IMR-90 (cell line): ENCODE results near the gene STX7. TPM values are rescaled to one million over a fixed set of nuclear protein-coding genes. Genes with fewer than 3 reads are reported as not detected.

Source experiments
- ATAC-seq: fragments of 200-7000 bp; cut with Tn5 transposase; 2 replicates; pipeline ENCODE4 v1.9.1; 2020; ENCODE audit warnings: low read depth, mild to moderate bottlenecking, moderate library complexity
- BruUV-seq: library from RNA; stranded (reverse); fragments of 400-500 nt; replicated peaks from 2 replicates; lab custom pipeline; 2021; lab: Mats Ljungman, UMichigan
- CTCF ChIA-PET: fragments of 300-600 bp; formaldehyde crosslinking; extraction: SDS; loops from one replicate; lab custom pipeline; 2021; ENCODE audit warnings: antibody characterized with exemption; lab: Yijun Ruan, JAX
- POLR2A ChIA-PET: fragments of 300-600 bp; sonication (Branson Sonifier 250); formaldehyde crosslinking; loops from one replicate; lab custom pipeline; 2022; ENCODE audit warnings: antibody characterized with exemption; ENCODE audit not compliant: unreplicated experiment; lab: Charles Lee
- DNase-seq: peaks from one replicate; pipeline ENCODE4 v3.0.0; 2013
- H2AFZ ChIP-seq: replicated peaks from 2 replicates; pipeline ENCODE3; 2013; ENCODE audit warnings: low read length, mild to moderate bottlenecking; ENCODE audit not compliant: poor library complexity
- H2AK5ac ChIP-seq: 2 replicates; pipeline ENCODE4 v1.6.1; 2013; ENCODE audit warnings: low read depth, low read length, inconsistent platforms
- H2AK9ac ChIP-seq: replicated peaks from 2 replicates; pipeline ENCODE3; 2013; ENCODE audit warnings: mild to moderate bottlenecking, low read depth, low read length, moderate library complexity; ENCODE audit not compliant: poor library complexity
- H2BK120ac ChIP-seq: 2 replicates; pipeline ENCODE4 v1.6.1; 2013; ENCODE audit warnings: low read depth, low read length, inconsistent platforms
- H2BK15ac ChIP-seq: 3 replicates; pipeline ENCODE4 v1.6.1; 2013; ENCODE audit warnings: low read depth, low read length, inconsistent platforms
- H2BK20ac ChIP-seq: 2 replicates; pipeline ENCODE4 v1.6.1; 2013; ENCODE audit warnings: low read depth, mild to moderate bottlenecking, inconsistent platforms, low read length, moderate library complexity
- H2BK5ac ChIP-seq: 2 replicates; pipeline ENCODE4 v1.6.1; 2013; ENCODE audit warnings: mild to moderate bottlenecking, low read depth, low read length, inconsistent platforms; ENCODE audit not compliant: poor library complexity, severe bottlenecking
- H3K14ac ChIP-seq: replicated peaks from 2 replicates; pipeline ENCODE4 v1.6.1; 2013; ENCODE audit warnings: low read depth, low read length, inconsistent platforms
- H3K18ac ChIP-seq: 2 replicates; pipeline ENCODE4 v1.6.1; 2013; ENCODE audit warnings: low read depth, low read length, control low read depth
- H3K23ac ChIP-seq: 2 replicates; pipeline ENCODE4 v1.6.1; 2013; ENCODE audit warnings: low read depth, low read length, inconsistent platforms
- H3K27ac ChIP-seq: 2 replicates; pipeline ENCODE4 v1.5.1; 2013; ENCODE audit warnings: mild to moderate bottlenecking, control low read depth, low read length; ENCODE audit not compliant: insufficient read depth
- H3K27me3 ChIP-seq: 2 replicates; pipeline ENCODE4 v1.6.1; 2013; ENCODE audit warnings: low read length; ENCODE audit not compliant: control insufficient read depth, insufficient read depth
- H3K36me3 ChIP-seq: 2 replicates; pipeline ENCODE4 v1.6.1; 2013; ENCODE audit warnings: low read length, mixed read lengths; ENCODE audit not compliant: control insufficient read depth, insufficient read depth
- H3K4ac ChIP-seq: 2 replicates; pipeline ENCODE4 v1.6.1; 2013; ENCODE audit warnings: low read depth, low read length, inconsistent platforms
- H3K4me1 ChIP-seq: 2 replicates; pipeline ENCODE4 v1.6.1; 2013; ENCODE audit warnings: low read length, mixed read lengths; ENCODE audit not compliant: control insufficient read depth, insufficient read depth
- H3K4me2 ChIP-seq: 2 replicates; pipeline ENCODE4 v1.6.1; 2013; ENCODE audit warnings: low read depth, mild to moderate bottlenecking, control low read depth, low read length, moderate library complexity
- H3K4me3 ChIP-seq: 2 replicates; pipeline ENCODE4 v1.5.1; 2013; ENCODE audit warnings: low read depth, mild to moderate bottlenecking, control low read depth, low read length, moderate library complexity; ENCODE audit not compliant: insufficient read depth
- H3K56ac ChIP-seq: 2 replicates; pipeline ENCODE4 v1.6.1; 2013; ENCODE audit warnings: low read length, inconsistent platforms; ENCODE audit not compliant: insufficient read depth; ENCODE audit errors: extremely low read depth
- H3K79me1 ChIP-seq, 2 experiments: 2 replicates each; pipeline ENCODE4 v1.6.1; 2013; ENCODE audit warnings: low read length in 2 of 2, inconsistent platforms in 1 of 2, low read depth in 1 of 2
- H3K9ac ChIP-seq: 2 replicates; pipeline ENCODE4 v1.6.1; 2013; ENCODE audit warnings: low read depth, low read length, control low read depth
- H3K9me1 ChIP-seq: 2 replicates; pipeline ENCODE4 v1.6.1; 2013; ENCODE audit warnings: low read length, inconsistent platforms; ENCODE audit not compliant: insufficient read depth
- H3K9me3 ChIP-seq: 2 replicates; pipeline ENCODE4 v1.6.1; 2013; ENCODE audit warnings: low read length; ENCODE audit not compliant: control insufficient read depth, insufficient read depth
- H4K20me1 ChIP-seq: 2 replicates; pipeline ENCODE4 v1.6.1; 2013; ENCODE audit warnings: low read length, inconsistent platforms; ENCODE audit not compliant: insufficient read depth
- H4K5ac ChIP-seq: 2 replicates; pipeline ENCODE4 v1.6.1; 2013; ENCODE audit warnings: mild to moderate bottlenecking, low read depth, low read length, control low read depth
- H4K8ac ChIP-seq, 2 experiments: 2 replicates each; pipeline ENCODE4 v1.6.1; 2013; ENCODE audit warnings: low read depth in 2 of 2, low read length in 2 of 2, control low read depth in 1 of 2, inconsistent platforms in 1 of 2
- H4K91ac ChIP-seq: 2 replicates; pipeline ENCODE4 v1.6.1; 2013; ENCODE audit warnings: low read depth, low read length, inconsistent platforms; ENCODE audit not compliant: insufficient read depth
- BHLHE40 ChIP-seq: fragments of 150-350 bp; IDR thresholded peaks from 2 replicates; pipeline ENCODE4 v1.6.1; 2016; ENCODE audit warnings: mild to moderate bottlenecking, low read depth, low read length
- CEBPB ChIP-seq: IDR thresholded peaks from 2 replicates; pipeline ENCODE4 v1.6.1; 2012; ENCODE audit warnings: low read depth, low read length, improper control_type of control experiment
- MAZ ChIP-seq: IDR thresholded peaks from 2 replicates; pipeline ENCODE4 v1.6.1; 2012; ENCODE audit warnings: low read depth, mild to moderate bottlenecking, low read length, improper control_type of control experiment, moderate library complexity, borderline replicate concordance
- POLR2A ChIP-seq: IDR thresholded peaks from 2 replicates; pipeline ENCODE4 v1.6.1; 2012; ENCODE audit warnings: mild to moderate bottlenecking, low read depth, low read length
- RAD21 ChIP-seq: IDR thresholded peaks from 2 replicates; pipeline ENCODE4 v1.6.1; 2012; ENCODE audit warnings: low read length, improper control_type of control experiment
- RFX5 ChIP-seq: IDR thresholded peaks from 2 replicates; pipeline ENCODE4 v1.8.0; 2012; ENCODE audit warnings: low read depth, mild to moderate bottlenecking, low read length, moderate library complexity
- SMC3 ChIP-seq: fragments of 150-350 bp; IDR thresholded peaks from 2 replicates; pipeline ENCODE4 v1.6.1; 2016; ENCODE audit warnings: low read depth, mild to moderate bottlenecking, antibody characterized with exemption, low read length, moderate library complexity
- WGBS, 2 experiments: methylation state at CpG; one replicate each; pipeline versions ENCODE4 v1.1.5 to v1.1.7; 2013; ENCODE audit warnings: missing lambda C conversion rate in 2 of 2; ENCODE audit not compliant: insufficient read length in 1 of 2; ENCODE audit errors: extremely low coverage in 2 of 2; 5-methylcytosine and 5-hydroxymethylcytosine counted together
- dilution Hi-C: fragments of 300-500 bp; cut with HindIII; formaldehyde crosslinking; loops from one replicate; pipeline ENCODE4 v1.14.3; 2018; ENCODE audit warnings: low sequenced_read_pairs; ENCODE audit not compliant: unreplicated experiment
- in situ Hi-C: fragments of 300-500 bp; cut with MboI; formaldehyde crosslinking; loops from 3 replicates; pipeline ENCODE4 v1.14.3; 2019; ENCODE audit warnings: low sequenced_read_pairs, inconsistent platforms, mixed read lengths
- intact Hi-C: fragments of 100-400 bp; cut with micrococcal nuclease; formaldehyde crosslinking; loops from 2 replicates; pipeline ENCODE4 v1.10.0; 2022
- polyA plus RNA-seq, 3 experiments: library from polyadenylated mRNA; depleted of rRNA; stranded (reverse); fragments of >200 nt; gene quantifications; 2 replicates each; pipeline ENCODE4 v1.2.3, GENCODE V29; 2012; ENCODE audit warnings: low replicate concordance in 1 of 3
- total RNA-seq: library from RNA; depleted of rRNA; stranded (reverse); fragments of >200 nt; gene quantifications from 2 replicates; pipeline ENCODE4 v1.2.3, GENCODE V29; 2012
- TF ChIP-seq, protein P1 (sequence below): conservative IDR thresholded peaks from 2 replicates; pipeline ENCODE4 v1.5.1; 2012; ENCODE audit warnings: mild to moderate bottlenecking, low read depth, low read length, improper control_type of control experiment

Gene STX7
- total and polyA plus RNA-seq, 2 of the 4 experiments (the other 2 are of a cell fraction) = 16.5 to 35.1 TPM

DNA sequence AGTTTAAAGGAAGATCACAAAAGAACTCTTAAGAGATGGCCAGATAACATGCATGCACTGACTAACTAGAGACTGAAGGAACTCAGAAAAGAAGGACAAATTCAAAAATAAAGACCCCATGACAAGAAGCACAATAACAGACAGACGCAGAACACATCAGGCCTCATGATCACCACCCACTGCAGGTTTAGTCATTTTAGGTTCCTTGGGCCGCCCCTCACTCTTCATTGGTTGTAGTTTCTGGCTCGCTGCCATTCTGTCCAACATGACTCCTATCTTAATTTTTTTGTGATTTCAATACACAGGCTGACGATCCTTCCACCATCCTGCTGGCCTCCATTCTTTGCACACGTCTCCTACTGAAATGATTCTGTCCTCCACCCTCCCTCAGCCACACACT is 21.6 kb downstream of the STX7 start:
- intact Hi-C loops (no loop called here), dilution Hi-C loops (loop anchor here (25.0 kb wide), 1 partner anchor 204 kb away; no protein-coding TSS in a partner anchor), in situ Hi-C loops (loop anchor here (25.0 kb wide), 1 partner anchor 804 kb away; no protein-coding TSS in a partner anchor)
- Histone ChIP-seq H3K4me1 (no peaks in the 10 kb centered on the region), H3K79me1 (peaks cover 33 to 50% of the 10 kb centered on the region in 2 experiments), H3K18ac (no peak overlapping the region), H4K91ac (no peak overlapping the region), H3K23ac (no peak overlapping the region), H3K9me1 (peaks cover 17% of the 10 kb centered on the region), H4K5ac (no peak overlapping the region), H2BK15ac (no peak overlapping the region), H3K56ac (no peak overlapping the region), H3K9me3 (no peaks in the 10 kb centered on the region), H3K27me3 (no peaks in the 10 kb centered on the region), H3K27ac (no peak overlapping the region), H2BK5ac (no peak overlapping the region), H3K4me3 (no peak overlapping the region), H2BK20ac (no peak overlapping the region), H3K4ac (no peak overlapping the region), H3K14ac (no peak overlapping the region; the same call in 1 of the 2 replicates), H2AK5ac (no peak overlapping the region), H2BK120ac (no peak overlapping the region), H2AK9ac (no peak overlapping the region), H4K8ac (no peak overlapping the region), H3K9ac (no peak overlapping the region), H3K4me2 (no peak overlapping the region), H4K20me1 (peaks cover 21% of the 10 kb centered on the region), H2AFZ (no peak overlapping the region), H3K36me3 (peaks cover 8% of the 10 kb centered on the region; the same call in 1 of the 2 replicates)
- ATAC-seq (no peak), DNase-seq (peak; percentile 52)
- WGBS, 2 experiments = 78% methylated on average over 4 of the region's 5 CpGs; no CpG with 5 or more reads in 1 of the 2 experiments
- ChIA-PET POLR2A (no interaction called here), CTCF (no interaction called here)
- TF ChIP-seq SMC3 (no peak), RAD21 (no peak), POLR2A (no peak), BHLHE40 (no peak), CEBPB (no peak), RFX5 (no peak), MAZ (no peak)
- TF ChIP-seq, protein P1, sequence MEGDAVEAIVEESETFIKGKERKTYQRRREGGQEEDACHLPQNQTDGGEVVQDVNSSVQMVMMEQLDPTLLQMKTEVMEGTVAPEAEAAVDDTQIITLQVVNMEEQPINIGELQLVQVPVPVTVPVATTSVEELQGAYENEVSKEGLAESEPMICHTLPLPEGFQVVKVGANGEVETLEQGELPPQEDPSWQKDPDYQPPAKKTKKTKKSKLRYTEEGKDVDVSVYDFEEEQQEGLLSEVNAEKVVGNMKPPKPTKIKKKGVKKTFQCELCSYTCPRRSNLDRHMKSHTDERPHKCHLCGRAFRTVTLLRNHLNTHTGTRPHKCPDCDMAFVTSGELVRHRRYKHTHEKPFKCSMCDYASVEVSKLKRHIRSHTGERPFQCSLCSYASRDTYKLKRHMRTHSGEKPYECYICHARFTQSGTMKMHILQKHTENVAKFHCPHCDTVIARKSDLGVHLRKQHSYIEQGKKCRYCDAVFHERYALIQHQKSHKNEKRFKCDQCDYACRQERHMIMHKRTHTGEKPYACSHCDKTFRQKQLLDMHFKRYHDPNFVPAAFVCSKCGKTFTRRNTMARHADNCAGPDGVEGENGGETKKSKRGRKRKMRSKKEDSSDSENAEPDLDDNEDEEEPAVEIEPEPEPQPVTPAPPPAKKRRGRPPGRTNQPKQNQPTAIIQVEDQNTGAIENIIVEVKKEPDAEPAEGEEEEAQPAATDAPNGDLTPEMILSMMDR = no peak
- no TSS peak for BruUV-seq
